Measurements from ENCODE around the gene ZNF141. TPM values are rescaled to one million over a fixed set of nuclear protein-coding genes. Genes with fewer than 3 reads are reported as not detected.

The ZNF141 gene
- total and polyA plus RNA-seq, 4 experiments from 2014 or later, result 7.5 to 59.6 (median 32.2) TPM

DNA sequence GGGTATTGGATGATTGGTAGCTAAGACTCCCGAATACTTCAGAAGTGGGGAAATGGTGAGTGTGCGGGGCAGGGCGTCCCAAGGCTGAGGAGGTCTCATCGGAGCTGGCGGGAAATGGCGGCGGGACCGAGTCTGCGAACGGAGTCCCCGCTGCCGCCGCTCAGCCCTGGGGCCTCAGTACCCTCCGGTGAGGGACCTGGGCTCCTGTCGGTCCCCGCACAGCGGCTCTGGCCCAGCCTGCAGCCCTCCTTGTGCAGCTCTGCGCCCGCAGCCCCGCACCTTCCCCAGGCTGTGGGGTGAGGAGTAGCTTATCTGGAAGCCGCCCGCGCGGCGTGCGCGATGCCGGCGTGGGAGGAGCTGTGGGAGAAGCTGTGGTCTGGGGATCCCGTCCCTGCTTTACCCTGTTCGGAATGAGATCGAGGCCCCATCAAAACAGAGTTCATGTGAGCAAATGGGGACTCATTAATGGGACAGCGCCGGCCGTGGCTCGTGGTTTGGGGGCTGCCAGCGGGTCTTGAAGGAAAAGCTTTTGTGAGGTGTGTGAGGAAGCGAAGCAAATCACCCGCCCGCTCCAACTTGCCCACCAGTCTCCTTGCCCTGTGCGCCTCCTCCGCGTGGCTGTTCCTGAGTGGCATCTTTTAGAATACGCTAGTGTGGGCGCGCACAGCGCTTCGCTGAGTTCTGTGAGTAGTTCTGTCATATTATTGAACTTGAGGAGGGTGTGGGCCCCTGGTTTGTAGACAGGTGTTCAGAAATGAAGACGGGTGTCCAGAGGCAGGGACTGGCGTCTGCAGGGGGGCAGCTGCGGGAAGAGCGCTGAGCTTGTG, 531 bp downstream of the ZNF141 start:
- H3K4me3 Mint-ChIP-seq, result peak overlapping the region; percentile 96 to 100 (median 99)
- H3K4me1 Mint-ChIP-seq, result peaks cover 19 to 57% (median 35%) of the 10 kb centered on the region in 4 donors
- H3K4me1 ChIP-seq (ENCODE audit: insufficient read depth, low read length), result peaks cover 15% of the 10 kb centered on the region
- peak in 2 of 5 donors; percentile 52 to 70 for DNase-seq
- H3K27me3 ChIP-seq (ENCODE audit: insufficient read depth, low read length), result no peaks in the 10 kb centered on the region
- peaks cover 45 to 53% of the 10 kb centered on the region in 2 donors for H3K36me3 Mint-ChIP-seq
- peak overlapping the region; percentile 78 for H3K27ac ChIP-seq (ENCODE audit: low read depth, low read length)
- H3K9me3 Mint-ChIP-seq, result peaks cover 2 to 65% (median 45%) of the 10 kb centered on the region in 8 donors
- H3K27ac Mint-ChIP-seq, result peak overlapping the region; percentile 98 to 99 (median 99)
- peaks cover 0 to 26% of the 10 kb centered on the region in 2 donors for H3K9me3 ChIP-seq (ENCODE audit: control insufficient read depth in 1 of 2, low read length in 2 of 2)
- H3K36me3 ChIP-seq (ENCODE audit: insufficient read depth, low read length), result no peaks in the 10 kb centered on the region
- peaks cover 0 to 3% of the 10 kb centered on the region in 2 donors for H3K27me3 Mint-ChIP-seq
- intact Hi-C loops (cut with micrococcal nuclease), result loop anchor here (1.0 to 5.0 kb wide), 4 partner anchors 136 to 334 kb away; partner anchors contain the start of genes ATP5ME, MYL5, PIGG and ZNF718
- CTCF ChIA-PET (ENCODE audit: partially characterized antibody), result interaction anchor here (1.3 kb wide), 2 partner anchors 95 to 136 kb away, joined by 3 to 4 read pairs; no protein-coding TSS in a partner anchor
- POLR2A ChIA-PET (ENCODE audit: partially characterized antibody), result interaction anchor here (0.7 to 3.2 kb wide), 6 partner anchors 28 to 286 kb away, joined by 3 to 33 read pairs (median 3); partner anchors contain the start of genes PIGG, ZNF718 and ZNF721
- H3K4me3 ChIP-seq (ENCODE audit: low read length in 2 of 2), result peak overlapping the region; percentile 68 to 99

DNA sequence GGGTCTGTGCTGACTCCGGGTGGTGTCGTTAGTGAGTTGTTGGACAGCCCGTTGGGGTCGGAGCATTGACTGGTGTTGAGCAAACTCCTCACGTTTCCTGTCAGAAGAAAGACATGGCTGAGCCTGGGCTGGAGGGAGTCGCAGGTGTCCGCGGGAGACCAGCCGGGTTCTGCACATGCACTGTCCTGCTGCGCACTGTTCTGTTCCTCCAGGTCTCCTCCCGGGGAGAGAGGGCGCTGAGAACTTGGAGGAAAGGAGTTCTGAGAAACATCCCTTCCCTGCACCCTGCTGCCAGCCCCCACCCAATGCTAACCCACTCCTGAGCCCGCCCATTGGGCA, 1.1 kb downstream of the ZNF141 start:
- Histone ChIP-seq H3K9me3 (ENCODE audit: control insufficient read depth in 1 of 2, low read length in 2 of 2) (peaks cover 0 to 26% of the 10 kb centered on the region in 2 donors), H3K27ac (ENCODE audit: low read depth, low read length) (peak overlapping the region; percentile 78), H3K36me3 (ENCODE audit: insufficient read depth, low read length) (peaks cover 2% of the 10 kb centered on the region), H3K27me3 (ENCODE audit: insufficient read depth, low read length) (no peaks in the 10 kb centered on the region), H3K4me3 (ENCODE audit: low read length in 2 of 2) (peak overlapping the region; percentile 68 to 99), H3K4me1 (ENCODE audit: insufficient read depth, low read length) (peaks cover 15% of the 10 kb centered on the region)
- peaks cover 50 to 55% of the 10 kb centered on the region in 2 donors for H3K36me3 Mint-ChIP-seq
- H3K4me1 Mint-ChIP-seq, result peaks cover 19 to 57% (median 35%) of the 10 kb centered on the region in 4 donors
- no peak for DNase-seq
- H3K9me3 Mint-ChIP-seq, result peaks cover 2 to 69% (median 48%) of the 10 kb centered on the region in 8 donors
- ChIA-PET POLR2A (ENCODE audit: partially characterized antibody) (interaction anchor here (0.8 to 3.2 kb wide), 4 partner anchors 27 to 214 kb away, joined by 3 to 33 read pairs (median 6); partner anchors contain the start of gene ZNF718), CTCF (ENCODE audit: partially characterized antibody) (interaction anchor here (1.3 kb wide), 1 partner anchor 135 kb away, joined by 3 read pairs; no protein-coding TSS in a partner anchor)
- peak overlapping the region; percentile 96 to 100 (median 99) for H3K4me3 Mint-ChIP-seq
- peak overlapping the region in 5 of 7 donors; percentile 75 to 99 (median 98) for H3K27ac Mint-ChIP-seq
- intact Hi-C loops (cut with micrococcal nuclease), result loop anchor here (5.0 kb wide), 2 partner anchors 216 to 334 kb away; partner anchors contain the start of genes ATP5ME, MYL5 and ZNF718
- peaks cover 0 to 3% of the 10 kb centered on the region in 2 donors for H3K27me3 Mint-ChIP-seq

DNA sequence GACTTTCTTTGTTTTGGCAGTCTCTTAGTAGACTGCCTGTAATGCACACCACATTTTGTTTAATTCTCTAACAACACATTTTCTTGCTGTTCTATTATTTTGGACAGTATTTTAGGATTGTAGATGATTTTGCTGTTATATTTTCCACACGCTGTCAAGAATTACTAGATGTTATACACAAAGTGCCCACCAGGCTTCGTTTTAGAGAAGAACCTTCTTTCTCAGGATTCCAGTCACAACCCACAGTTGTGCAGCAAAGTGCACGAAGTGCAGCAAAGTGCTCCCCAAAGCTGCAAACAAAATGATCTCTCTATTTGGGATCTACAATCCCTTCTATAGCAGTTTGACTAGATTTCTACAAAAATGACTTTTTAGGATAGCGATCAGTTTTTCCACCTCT, 2.4 kb downstream of the ZNF141 start:
- peaks cover 62 to 63% of the 10 kb centered on the region in 2 donors for H3K36me3 Mint-ChIP-seq
- peak overlapping the region in 3 of 7 donors; percentile 59 to 70 (median 69) for H3K27ac Mint-ChIP-seq
- H3K4me3 ChIP-seq (ENCODE audit: low read length in 2 of 2), result no peak overlapping the region
- H3K9me3 Mint-ChIP-seq, result peaks cover 2 to 74% (median 53%) of the 10 kb centered on the region in 8 donors
- peaks cover 0 to 3% of the 10 kb centered on the region in 2 donors for H3K27me3 Mint-ChIP-seq
- no peak overlapping the region for H3K27ac ChIP-seq (ENCODE audit: low read depth, low read length)
- ChIA-PET CTCF (ENCODE audit: partially characterized antibody) (no interaction called here), POLR2A (ENCODE audit: partially characterized antibody) (no interaction called here)
- peaks cover 15% of the 10 kb centered on the region for H3K4me1 ChIP-seq (ENCODE audit: insufficient read depth, low read length)
- peaks cover 11% of the 10 kb centered on the region for H3K36me3 ChIP-seq (ENCODE audit: insufficient read depth, low read length)
- H3K4me3 Mint-ChIP-seq, result peak overlapping the region in 7 of 8 donors; percentile 34 to 100 (median 55)
- H3K27me3 ChIP-seq (ENCODE audit: insufficient read depth, low read length), result no peaks in the 10 kb centered on the region
- DNase-seq, result no peak
- H3K4me1 Mint-ChIP-seq, result peaks cover 19 to 54% (median 33%) of the 10 kb centered on the region in 4 donors
- peaks cover 0 to 26% of the 10 kb centered on the region in 2 donors for H3K9me3 ChIP-seq (ENCODE audit: control insufficient read depth in 1 of 2, low read length in 2 of 2)
- intact Hi-C loops (cut with micrococcal nuclease), result no loop called here

DNA sequence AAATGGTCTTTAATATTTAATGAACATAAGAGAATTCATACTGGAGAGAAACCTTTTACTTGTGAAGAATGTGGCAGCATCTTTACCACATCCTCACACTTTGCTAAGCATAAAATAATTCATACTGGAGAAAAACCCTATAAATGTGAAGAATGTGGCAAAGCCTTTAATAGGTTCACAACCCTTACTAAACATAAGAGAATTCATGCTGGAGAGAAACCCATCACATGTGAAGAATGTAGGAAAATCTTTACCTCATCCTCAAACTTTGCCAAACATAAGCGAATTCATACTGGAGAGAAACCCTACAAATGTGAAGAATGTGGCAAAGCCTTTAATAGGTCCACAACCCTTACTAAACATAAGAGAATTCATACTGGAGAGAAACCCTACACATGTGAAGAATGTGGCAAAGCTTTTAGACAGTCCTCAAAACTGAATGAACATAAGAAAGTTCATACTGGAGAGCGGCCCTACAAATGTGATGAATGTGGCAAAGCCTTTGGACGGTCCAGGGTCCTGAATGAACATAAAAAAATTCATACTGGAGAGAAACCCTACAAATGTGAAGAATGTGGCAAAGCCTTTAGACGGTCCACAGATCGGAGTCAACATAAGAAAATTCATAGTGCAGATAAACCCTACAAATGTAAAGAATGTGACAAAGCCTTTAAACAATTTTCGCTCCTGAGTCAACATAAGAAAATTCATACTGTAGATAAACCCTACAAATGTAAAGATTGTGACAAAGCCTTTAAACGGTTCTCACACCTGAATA, 35.6 kb downstream of the ZNF141 start:
- DNase-seq, result no peak
- Mint-ChIP-seq H3K9me3 (peaks cover 2 to 98% (median 83%) of the 10 kb centered on the region in 8 donors), H3K4me1 (no peaks in the 10 kb centered on the region), H3K36me3 (peaks cover 52 to 59% of the 10 kb centered on the region in 2 donors), H3K4me3 (no peak overlapping the region), H3K27ac (no peak overlapping the region), H3K27me3 (no peaks in the 10 kb centered on the region)
- CTCF ChIA-PET (ENCODE audit: partially characterized antibody), result no interaction called here
- no peaks in the 10 kb centered on the region for H3K4me1 ChIP-seq (ENCODE audit: insufficient read depth, low read length)
- POLR2A ChIA-PET (ENCODE audit: partially characterized antibody), result no interaction called here
- H3K27ac ChIP-seq (ENCODE audit: low read depth, low read length), result no peak overlapping the region
- H3K9me3 ChIP-seq (ENCODE audit: control insufficient read depth in 1 of 2, low read length in 2 of 2), result peaks cover 25 to 59% of the 10 kb centered on the region in 2 donors
- peak overlapping the region in 1 of 2 donors; percentile 35 for H3K4me3 ChIP-seq (ENCODE audit: low read length in 2 of 2)
- intact Hi-C loops (cut with micrococcal nuclease), result loop anchor here (10.0 kb wide), 1 partner anchor 72 kb away; no protein-coding TSS in a partner anchor
- peaks cover 16% of the 10 kb centered on the region for H3K36me3 ChIP-seq (ENCODE audit: insufficient read depth, low read length)
- no peaks in the 10 kb centered on the region for H3K27me3 ChIP-seq (ENCODE audit: insufficient read depth, low read length)

DNA sequence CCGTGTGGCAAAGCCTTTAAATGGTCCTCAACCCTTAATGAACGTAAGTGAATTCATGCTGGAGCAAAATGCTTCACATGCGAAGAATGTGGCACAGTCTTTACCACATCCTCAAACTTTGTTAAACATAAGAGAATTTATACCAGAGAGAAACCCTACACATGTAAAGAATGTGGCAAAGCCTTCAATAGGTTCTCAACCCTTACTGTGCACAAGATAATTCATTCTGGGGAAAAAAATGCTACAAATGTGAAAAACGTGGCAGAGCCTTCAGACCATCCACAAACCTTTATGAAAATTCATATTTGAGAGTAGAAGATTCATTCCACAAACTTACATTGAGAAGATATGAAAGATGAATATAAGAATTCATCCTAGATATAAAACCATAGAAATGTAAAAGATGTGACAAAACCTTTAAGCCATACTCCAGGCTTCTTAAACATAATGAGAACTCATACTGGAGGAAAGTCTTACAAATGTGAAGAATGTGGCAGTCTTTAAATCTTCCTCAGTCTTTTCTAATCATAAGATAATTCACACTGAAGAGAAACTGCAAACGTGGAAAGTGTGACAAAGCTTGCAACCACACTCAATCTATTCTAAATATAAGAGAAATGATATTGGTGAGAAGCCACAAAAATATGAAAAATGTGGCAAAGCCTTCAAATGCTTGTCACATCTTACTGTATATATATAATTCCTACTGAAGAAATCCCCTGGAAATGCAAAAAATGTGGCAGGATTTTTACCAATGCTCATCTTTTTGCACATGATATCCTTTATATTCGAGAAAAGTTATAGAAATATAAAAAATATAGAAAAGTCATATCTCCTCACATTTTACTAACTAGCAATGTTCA, 36.9 kb downstream of the ZNF141 start:
- H3K4me3 Mint-ChIP-seq, result no peak overlapping the region
- CTCF ChIA-PET (ENCODE audit: partially characterized antibody), result no interaction called here
- peak overlapping the region in 1 of 2 donors; percentile 35 for H3K4me3 ChIP-seq (ENCODE audit: low read length in 2 of 2)
- no peak overlapping the region for H3K27ac Mint-ChIP-seq
- no peaks in the 10 kb centered on the region for H3K27me3 Mint-ChIP-seq
- H3K9me3 Mint-ChIP-seq, result peaks cover under 1 to 97% (median 81%) of the 10 kb centered on the region in 8 donors
- H3K27me3 ChIP-seq (ENCODE audit: insufficient read depth, low read length), result no peaks in the 10 kb centered on the region
- no peak overlapping the region for H3K27ac ChIP-seq (ENCODE audit: low read depth, low read length)
- POLR2A ChIA-PET (ENCODE audit: partially characterized antibody), result no interaction called here
- intact Hi-C loops (cut with micrococcal nuclease), result loop anchor here (10.0 kb wide), 1 partner anchor 70 kb away; no protein-coding TSS in a partner anchor
- peaks cover 16% of the 10 kb centered on the region for H3K36me3 ChIP-seq (ENCODE audit: insufficient read depth, low read length)
- H3K4me1 Mint-ChIP-seq, result no peaks in the 10 kb centered on the region
- DNase-seq, result no peak
- H3K9me3 ChIP-seq (ENCODE audit: control insufficient read depth in 1 of 2, low read length in 2 of 2), result peaks cover 20 to 57% of the 10 kb centered on the region in 2 donors
- no peaks in the 10 kb centered on the region for H3K4me1 ChIP-seq (ENCODE audit: insufficient read depth, low read length)
- H3K36me3 Mint-ChIP-seq, result peaks cover 44 to 51% of the 10 kb centered on the region in 2 donors

DNA sequence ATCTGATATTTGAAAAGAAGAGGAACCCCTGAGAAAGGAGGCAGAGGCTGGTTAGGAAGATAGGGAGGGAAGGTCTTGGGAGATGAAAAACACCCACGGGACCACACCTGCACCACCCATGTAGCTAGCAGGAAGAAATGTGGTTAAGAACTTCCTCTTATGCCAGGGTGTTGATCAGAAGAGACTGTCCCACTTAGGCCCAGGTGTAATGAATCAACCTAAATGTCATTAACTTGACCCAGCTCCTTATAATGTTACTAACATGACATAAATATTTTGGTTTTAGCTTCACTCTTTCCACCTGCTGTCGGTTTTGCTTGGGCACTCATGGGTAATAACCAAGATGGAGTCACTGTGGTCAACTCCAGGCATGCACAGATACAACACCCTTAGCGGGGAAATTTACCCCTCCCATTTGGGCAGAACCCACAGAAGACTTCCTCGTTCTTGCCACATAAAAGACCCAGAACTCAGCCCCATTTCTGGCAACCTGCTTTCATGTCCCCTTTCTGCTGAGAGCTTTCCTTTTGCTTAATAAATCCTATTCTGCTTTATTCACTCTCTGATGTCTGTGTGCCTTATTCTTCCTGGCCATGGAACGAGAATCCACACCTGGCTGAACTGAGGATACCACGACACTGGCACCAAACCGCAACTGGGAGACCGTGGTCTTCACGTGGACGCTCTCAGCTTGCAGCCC, 46.8 kb downstream of the ZNF141 start:
- H3K4me1 Mint-ChIP-seq, result peaks cover 0 to 22% (median 3%) of the 10 kb centered on the region in 4 donors
- POLR2A ChIA-PET (ENCODE audit: partially characterized antibody), result interaction anchor here (0.8 kb wide), 1 partner anchor 331 kb away, joined by 3 read pairs; the partner anchor contains the start of gene ZNF595

More for the DNA sequence above, 46.8 kb downstream of the ZNF141 start:
- H3K9me3 ChIP-seq (ENCODE audit: control insufficient read depth in 1 of 2, low read length in 2 of 2), result peaks cover 3 to 70% of the 10 kb centered on the region in 2 donors
- intact Hi-C loops (cut with micrococcal nuclease), result no loop called here
- H3K36me3 ChIP-seq (ENCODE audit: insufficient read depth, low read length), result no peaks in the 10 kb centered on the region
- DNase-seq, result peak in 1 of 5 donors; percentile 4
- Mint-ChIP-seq H3K27me3 (no peaks in the 10 kb centered on the region), H3K4me3 (peak overlapping the region in 3 of 8 donors; percentile 16 to 53 (median 50)), H3K36me3 (peaks cover 10 to 19% of the 10 kb centered on the region in 2 donors), H3K9me3 (peaks cover 0 to 94% (median 79%) of the 10 kb centered on the region in 8 donors), H3K27ac (peak overlapping the region in 2 of 7 donors; percentile 12 to 50)
- H3K27me3 ChIP-seq (ENCODE audit: insufficient read depth, low read length), result no peaks in the 10 kb centered on the region
- CTCF ChIA-PET (ENCODE audit: partially characterized antibody), result no interaction called here
- H3K4me3 ChIP-seq (ENCODE audit: low read length in 2 of 2), result peak overlapping the region in 1 of 2 donors; percentile 22
- H3K4me1 ChIP-seq (ENCODE audit: insufficient read depth, low read length), result peaks cover 6% of the 10 kb centered on the region
- H3K27ac ChIP-seq (ENCODE audit: low read depth, low read length), result no peak overlapping the region

Measured in CD4-positive, alpha-beta memory T cell (primary cell).